VCaP (cell line): ENCODE results near the gene CDH15.

Experiments
- H3K27ac ChIP-seq: fragments of 450-650 bp; 2 replicates; pipeline ENCODE4 v1.5.1; 2017
- CTCF ChIP-seq: fragments of 450-650 bp; conservative IDR thresholded peaks from 2 replicates; pipeline ENCODE4 v1.5.1; 2017; ENCODE audit warnings: mild to moderate bottlenecking, moderate library complexity

Gene CDH15

GRCh38 chr16:89176717-89177116 is 5.2 kb downstream of the CDH15 start:
- no peak overlapping the region for H3K27ac ChIP-seq
- TF ChIP-seq CTCF = no peak

GRCh38 chr16:89177501-89177900 is 6.0 kb downstream of the CDH15 start:
- no peak overlapping the region for H3K27ac ChIP-seq
- TF ChIP-seq CTCF = no peak

GRCh38 chr16:89178453-89179147 is 7.1 kb downstream of the CDH15 start:
- no peak for TF ChIP-seq CTCF
- H3K27ac ChIP-seq = no peak overlapping the region

- TF ChIP-seq CTCF = no peak
- H3K27ac ChIP-seq = no peak overlapping the region
Measured at GRCh38 chr16:89179148-89179484, 7.6 kb downstream of the CDH15 start.

DNA sequence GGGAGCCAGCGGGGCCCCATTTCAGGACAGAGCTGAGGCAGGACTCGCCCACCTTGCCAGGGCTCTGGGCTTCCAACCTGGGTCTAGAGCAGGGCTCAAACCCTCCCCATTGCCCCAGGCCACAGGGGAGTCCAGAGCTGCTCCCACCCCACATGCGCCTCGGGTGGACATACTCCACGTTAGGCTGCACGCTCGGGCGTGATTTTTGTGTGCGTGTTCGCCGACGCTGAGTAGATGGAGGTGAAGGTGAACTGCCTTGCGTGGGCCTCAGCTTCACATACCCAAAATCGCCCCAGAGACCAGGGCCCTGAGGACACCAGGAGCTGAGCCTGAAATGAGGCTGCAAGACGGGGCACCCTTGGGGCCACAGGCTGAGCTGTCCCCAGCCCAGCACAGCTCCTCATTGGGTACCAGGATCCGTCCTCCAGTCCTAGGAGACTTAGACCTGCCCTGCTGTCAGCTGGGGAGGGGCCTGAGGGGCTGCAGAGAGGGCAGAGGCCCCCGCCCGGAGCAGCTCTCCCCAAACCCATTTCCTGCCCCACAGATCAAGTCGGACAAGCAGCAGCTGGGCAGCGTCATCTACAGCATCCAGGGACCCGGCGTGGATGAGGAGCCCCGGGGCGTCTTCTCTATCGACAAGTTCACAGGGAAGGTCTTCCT is 8.2 kb downstream of the CDH15 start:
- no peak overlapping the region for H3K27ac ChIP-seq
- no peak for TF ChIP-seq CTCF

- no peak for TF ChIP-seq CTCF
- H3K27ac ChIP-seq = no peak overlapping the region
Measured at GRCh38 chr16:89183463-89183862, 11.9 kb downstream of the CDH15 start.

DNA sequence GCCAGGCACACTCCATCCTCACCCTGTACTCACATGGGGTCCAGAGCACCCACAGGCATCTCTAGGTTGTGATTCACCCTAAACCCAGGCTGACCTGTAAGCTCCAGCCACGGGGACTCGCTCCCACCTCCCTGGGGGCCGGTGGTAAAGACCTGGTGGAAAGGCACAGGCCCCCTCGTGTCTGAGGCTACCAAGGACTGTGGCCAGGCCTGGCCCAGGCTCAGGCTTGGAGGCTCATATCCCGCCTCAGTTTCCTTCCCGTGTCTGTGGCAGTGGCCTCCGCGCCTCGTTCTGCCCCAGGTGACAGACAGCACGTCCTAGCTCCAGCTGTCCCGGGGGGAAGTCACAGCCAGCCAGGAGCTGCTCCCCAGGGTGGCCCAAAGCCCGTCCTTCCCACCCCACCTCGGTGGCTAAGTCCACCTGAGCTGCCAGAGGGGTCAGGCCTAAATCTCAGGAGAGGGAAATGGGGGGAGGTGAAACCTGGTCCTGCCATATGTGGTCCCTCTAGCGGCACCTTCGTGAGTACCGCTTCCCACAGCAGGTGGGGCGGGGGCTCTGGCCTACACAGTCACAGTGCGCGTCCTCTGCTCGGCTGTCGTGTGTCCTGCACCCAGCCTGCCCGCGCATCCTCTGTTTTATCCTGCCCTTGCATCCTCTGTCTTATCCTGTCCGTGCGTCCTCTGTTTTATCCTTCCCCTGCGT is 12.6 kb downstream of the CDH15 start:
- no peak overlapping the region for H3K27ac ChIP-seq
- no peak for TF ChIP-seq CTCF
